ENCODE results near the gene MAPK8IP2.

DNA sequence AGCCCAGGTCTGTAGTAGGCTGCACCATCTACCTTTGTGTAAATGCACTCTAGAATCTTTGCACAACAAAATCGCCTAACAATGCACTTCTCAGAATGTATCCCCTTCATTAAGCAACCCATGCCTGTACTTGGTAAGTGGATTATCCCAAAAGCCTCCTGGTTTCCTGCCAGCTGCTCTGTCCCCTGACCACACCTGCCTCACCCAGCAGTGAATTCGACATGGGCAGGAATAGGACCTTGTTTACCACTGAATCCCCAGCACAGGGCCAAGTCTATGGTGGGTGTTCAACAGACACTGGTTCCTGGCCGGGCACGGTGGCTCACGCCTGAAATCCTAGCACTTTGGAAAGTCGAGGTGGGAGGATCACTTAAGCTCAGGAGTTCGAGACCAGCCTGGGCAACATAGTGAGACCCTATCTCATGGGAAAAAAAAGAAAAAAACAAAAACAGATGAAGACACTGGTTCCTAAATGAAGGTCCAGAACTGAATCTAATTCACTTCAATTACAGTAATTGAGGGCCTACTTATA is 32.8 kb upstream of the MAPK8IP2 start:
- TF ChIP-seq, protein P1, sequence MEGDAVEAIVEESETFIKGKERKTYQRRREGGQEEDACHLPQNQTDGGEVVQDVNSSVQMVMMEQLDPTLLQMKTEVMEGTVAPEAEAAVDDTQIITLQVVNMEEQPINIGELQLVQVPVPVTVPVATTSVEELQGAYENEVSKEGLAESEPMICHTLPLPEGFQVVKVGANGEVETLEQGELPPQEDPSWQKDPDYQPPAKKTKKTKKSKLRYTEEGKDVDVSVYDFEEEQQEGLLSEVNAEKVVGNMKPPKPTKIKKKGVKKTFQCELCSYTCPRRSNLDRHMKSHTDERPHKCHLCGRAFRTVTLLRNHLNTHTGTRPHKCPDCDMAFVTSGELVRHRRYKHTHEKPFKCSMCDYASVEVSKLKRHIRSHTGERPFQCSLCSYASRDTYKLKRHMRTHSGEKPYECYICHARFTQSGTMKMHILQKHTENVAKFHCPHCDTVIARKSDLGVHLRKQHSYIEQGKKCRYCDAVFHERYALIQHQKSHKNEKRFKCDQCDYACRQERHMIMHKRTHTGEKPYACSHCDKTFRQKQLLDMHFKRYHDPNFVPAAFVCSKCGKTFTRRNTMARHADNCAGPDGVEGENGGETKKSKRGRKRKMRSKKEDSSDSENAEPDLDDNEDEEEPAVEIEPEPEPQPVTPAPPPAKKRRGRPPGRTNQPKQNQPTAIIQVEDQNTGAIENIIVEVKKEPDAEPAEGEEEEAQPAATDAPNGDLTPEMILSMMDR (IDR thresholded peaks at IDR 0.05): no peak
- no peak for TF ChIP-seq POLR2AphosphoS5 (IDR thresholded peaks at IDR 0.05)
